Fibroblast of villous mesenchyme (primary cell): ENCODE results near the gene TMEM158. TPM values are rescaled to one million over a fixed set of nuclear protein-coding genes. Genes with fewer than 3 reads are reported as not detected.

Source experiments
- DNase-seq: peaks from one replicate; pipeline ENCODE4 v3.0.0-alpha.2; 2010; ENCODE audit warnings: low read depth
- H3K4me3 ChIP-seq: 2 replicates; pipeline ENCODE4 v1.5.1; 2011; ENCODE audit warnings: low read depth, mild to moderate bottlenecking, low read length
- CTCF ChIP-seq: IDR thresholded peaks from 2 replicates; pipeline ENCODE4 v1.5.1; 2012; ENCODE audit warnings: low read depth, mild to moderate bottlenecking, low read length; ENCODE audit not compliant: insufficient read depth
- total RNA-seq: library from RNA; depleted of rRNA; stranded (reverse); fragments of >200 nt; gene quantifications from 2 replicates; pipeline ENCODE4 v1.2.3, GENCODE V29; 2012

The TMEM158 gene
- total RNA-seq, 1 donor: 22.9 TPM

GRCh38 chr3:45267097-45267496, 41.0 kb upstream of the TMEM158 start:
- DNase-seq: no peak
- no peak overlapping the region for H3K4me3 ChIP-seq
- no peak for TF ChIP-seq CTCF

GRCh38 chr3:45261333-45262110, 35.4 kb upstream of the TMEM158 start:
- DNase-seq: no peak
- no peak for TF ChIP-seq CTCF
- H3K4me3 ChIP-seq: no peak overlapping the region

- no peak for DNase-seq
- TF ChIP-seq CTCF: no peak
- no peak overlapping the region for H3K4me3 ChIP-seq
Measured at GRCh38 chr3:45259133-45259532, 33.0 kb upstream of the TMEM158 start.

- no peak for TF ChIP-seq CTCF
- DNase-seq: peak; percentile 6
Measured at GRCh38 chr3:45258317-45258716, 32.2 kb upstream of the TMEM158 start.

GRCh38 chr3:45253316-45253715, 27.2 kb upstream of the TMEM158 start:
- TF ChIP-seq CTCF: no peak
- peak; percentile 52 for DNase-seq
- H3K4me3 ChIP-seq: no peak overlapping the region

More at GRCh38 chr3:45258317-45258716, 32.2 kb upstream of the TMEM158 start:
- H3K4me3 ChIP-seq: no peak overlapping the region

GRCh38 chr3:45252826-45253225, 26.7 kb upstream of the TMEM158 start:
- DNase-seq: no peak
- no peak overlapping the region for H3K4me3 ChIP-seq
- TF ChIP-seq CTCF: no peak

GRCh38 chr3:45249391-45249790, 23.3 kb upstream of the TMEM158 start:
- no peak overlapping the region for H3K4me3 ChIP-seq
- no peak for DNase-seq
- TF ChIP-seq CTCF: no peak
